ENCODE results near the gene DRC3.

The DRC3 gene

GRCh38 chr17:17999364-18000029, 26.8 kb downstream of the DRC3 start:
- no peak for DNase-seq (ENCODE audit: extremely low read depth, insufficient read length)
- Histone ChIP-seq H3K4me3 (replicated peaks; ENCODE audit: low read depth, low read length) (no peak overlapping the region), H3K36me3 (ENCODE audit: control insufficient read depth, insufficient read depth, low read length) (no peaks in the 10 kb centered on the region; the same call in 1 of the 2 replicates), H3K27me3 (replicated peaks; ENCODE audit: control insufficient read depth, insufficient read depth, low read length) (no peaks in the 10 kb centered on the region)
- no peak for TF ChIP-seq CTCF (IDR thresholded peaks at IDR 0.05; ENCODE audit: insufficient read depth, low read length, poor library complexity, severe bottlenecking)

- Histone ChIP-seq H3K4me3 (replicated peaks; ENCODE audit: low read depth, low read length) (no peak overlapping the region), H3K36me3 (ENCODE audit: control insufficient read depth, insufficient read depth, low read length) (no peaks in the 10 kb centered on the region; the same call in 1 of the 2 replicates), H3K27me3 (replicated peaks; ENCODE audit: control insufficient read depth, insufficient read depth, low read length) (no peaks in the 10 kb centered on the region)
- TF ChIP-seq CTCF (IDR thresholded peaks at IDR 0.05; ENCODE audit: insufficient read depth, low read length, poor library complexity, severe bottlenecking), result no peak
- DNase-seq (ENCODE audit: extremely low read depth, insufficient read length), result no peak
These were observed 27.4 kb downstream of the DRC3 start for GRCh38 chr17:18000030-18000408.

GRCh38 chr17:18002171-18002570, 29.5 kb downstream of the DRC3 start:
- H3K27me3 ChIP-seq (replicated peaks; ENCODE audit: control insufficient read depth, insufficient read depth, low read length), result no peaks in the 10 kb centered on the region
- no peak for DNase-seq (ENCODE audit: extremely low read depth, insufficient read length)
- TF ChIP-seq CTCF (IDR thresholded peaks at IDR 0.05; ENCODE audit: insufficient read depth, low read length, poor library complexity, severe bottlenecking), result no peak
- H3K36me3 ChIP-seq (ENCODE audit: control insufficient read depth, insufficient read depth, low read length), result peaks cover 1% of the 10 kb centered on the region; the same call in 1 of the 2 replicates
- no peak overlapping the region for H3K4me3 ChIP-seq (replicated peaks; ENCODE audit: low read depth, low read length)

- no peak for DNase-seq (ENCODE audit: extremely low read depth, insufficient read length)
- H3K36me3 ChIP-seq (ENCODE audit: control insufficient read depth, insufficient read depth, low read length), result peaks cover 3% of the 10 kb centered on the region; the same call in 1 of the 2 replicates
- no peak for TF ChIP-seq CTCF (IDR thresholded peaks at IDR 0.05; ENCODE audit: insufficient read depth, low read length, poor library complexity, severe bottlenecking)
These were observed 31.7 kb downstream of the DRC3 start for GRCh38 chr17:18004345-18004744.

GRCh38 chr17:18004884-18005305, 32.2 kb downstream of the DRC3 start:
- H3K4me3 ChIP-seq (replicated peaks; ENCODE audit: low read depth, low read length), result no peak overlapping the region
- DNase-seq (ENCODE audit: extremely low read depth, insufficient read length), result no peak
- H3K27me3 ChIP-seq (replicated peaks; ENCODE audit: control insufficient read depth, insufficient read depth, low read length), result no peaks in the 10 kb centered on the region
- peaks cover 3% of the 10 kb centered on the region; the same call in 1 of the 2 replicates for H3K36me3 ChIP-seq (ENCODE audit: control insufficient read depth, insufficient read depth, low read length)
- no peak for TF ChIP-seq CTCF (IDR thresholded peaks at IDR 0.05; ENCODE audit: insufficient read depth, low read length, poor library complexity, severe bottlenecking)

More at GRCh38 chr17:18004345-18004744, 31.7 kb downstream of the DRC3 start:
- Histone ChIP-seq H3K27me3 (replicated peaks; ENCODE audit: control insufficient read depth, insufficient read depth, low read length) (no peaks in the 10 kb centered on the region), H3K4me3 (replicated peaks; ENCODE audit: low read depth, low read length) (no peak overlapping the region)
